Stimulated activated naive CD8-positive, alpha-beta T cell treated with anti-CD3 and anti-CD28 coated beads, Interleukin-15, Interleukin-2, amounts not matched to agents 100 U/mL and 50 U/mL, for 24 hours (primary cell): Measurements from ENCODE around the gene DSCAM.

Experiments
- ATAC-seq: fragments of 150-1000 bp; cut with Tn5 transposase; one replicate; pipeline ENCODE4 v1.10.0; 2021
- DNase-seq: peaks from one replicate; pipeline ENCODE4 v3.0.0; 2021

The DSCAM gene

GRCh38 chr21:40835184-40835694, 11.7 kb downstream of the DSCAM start:
- no peak for DNase-seq
- ATAC-seq = no peak

GRCh38 chr21:40833184-40833583, 13.8 kb downstream of the DSCAM start:
- no peak for DNase-seq
- no peak for ATAC-seq

GRCh38 chr21:40832316-40832715, 14.6 kb downstream of the DSCAM start:
- ATAC-seq (no peak), DNase-seq (no peak)

GRCh38 chr21:40830836-40831235, 16.1 kb downstream of the DSCAM start:
- ATAC-seq (no peak), DNase-seq (no peak)

GRCh38 chr21:40829791-40830190, 17.2 kb downstream of the DSCAM start:
- DNase-seq (no peak), ATAC-seq (no peak)

GRCh38 chr21:40829308-40829707, 17.6 kb downstream of the DSCAM start:
- no peak for DNase-seq
- ATAC-seq = no peak

GRCh38 chr21:40827509-40827908, 19.4 kb downstream of the DSCAM start:
- no peak for DNase-seq
- no peak for ATAC-seq

GRCh38 chr21:40819071-40819900, 27.7 kb downstream of the DSCAM start:
- ATAC-seq = no peak
- DNase-seq = no peak

- ATAC-seq (no peak), DNase-seq (no peak)
Observed at GRCh38 chr21:40813918-40814317, 33.0 kb downstream of the DSCAM start.

- DNase-seq (no peak), ATAC-seq (no peak)
Observed at GRCh38 chr21:40809673-40810197, 37.2 kb downstream of the DSCAM start.

GRCh38 chr21:40803101-40803500, 43.9 kb downstream of the DSCAM start:
- ATAC-seq (no peak), DNase-seq (no peak)

- DNase-seq (no peak), ATAC-seq (no peak)
Observed at GRCh38 chr21:40800126-40800525, 46.8 kb downstream of the DSCAM start.

GRCh38 chr21:40797891-40798290, 49.1 kb downstream of the DSCAM start:
- DNase-seq (no peak), ATAC-seq (no peak)

- DNase-seq = no peak
- no peak for ATAC-seq
Observed at GRCh38 chr21:40797410-40797809, 49.5 kb downstream of the DSCAM start.

- ATAC-seq (no peak), DNase-seq (no peak)
Observed at GRCh38 chr21:40796464-40796863, 50.5 kb downstream of the DSCAM start.

GRCh38 chr21:40795313-40795712, 51.6 kb downstream of the DSCAM start:
- DNase-seq = no peak
- no peak for ATAC-seq

GRCh38 chr21:40792691-40793456, 54.1 kb downstream of the DSCAM start:
- ATAC-seq = no peak

GRCh38 chr21:40788635-40789034, 58.3 kb downstream of the DSCAM start:
- DNase-seq (no peak), ATAC-seq (no peak)

More at GRCh38 chr21:40792691-40793456, 54.1 kb downstream of the DSCAM start:
- DNase-seq = no peak

GRCh38 chr21:40783404-40783803, 63.6 kb downstream of the DSCAM start:
- DNase-seq (no peak), ATAC-seq (no peak)

- ATAC-seq (no peak), DNase-seq (no peak)
Observed at GRCh38 chr21:40770435-40771055, 76.4 kb downstream of the DSCAM start.

GRCh38 chr21:40769231-40769630, 77.7 kb downstream of the DSCAM start:
- ATAC-seq (no peak), DNase-seq (no peak)

GRCh38 chr21:40768056-40768455, 78.9 kb downstream of the DSCAM start:
- ATAC-seq = no peak
- no peak for DNase-seq

- ATAC-seq (no peak), DNase-seq (no peak)
Observed at GRCh38 chr21:40766381-40766780, 80.6 kb downstream of the DSCAM start.
